Thyroid gland (tissue), 4 donors: ENCODE measurements around the gene DYRK1A. TPM values are rescaled to one million over a fixed set of nuclear protein-coding genes. Genes with fewer than 3 reads are reported as not detected.

Source experiments
- DNase-seq, 2 donors: peaks; one replicate each; pipeline ENCODE4 v3.0.0-alpha.2; 2019
- H3K27ac ChIP-seq, 3 donors: fragments of 200-600 bp; sonication (generic); 1 replicate in 2 of 3; 2 replicates in 1 of 3; pipeline ENCODE4 v1.5.1; 2016 to 2019; ENCODE audit warnings: mild to moderate bottlenecking in 1 of 3, moderate library complexity in 1 of 3
- H3K27me3 ChIP-seq: fragments of 200-600 bp; sonication (generic); one replicate; pipeline ENCODE4 v1.5.1; 2019
- H3K36me3 ChIP-seq, 2 donors: fragments of 200-600 bp; sonication (generic); one replicate each; pipeline ENCODE4 v1.5.1; 2016 to 2019
- H3K4me1 ChIP-seq, 2 donors: fragments of 200-600 bp; sonication (generic); one replicate each; pipeline ENCODE4 v1.5.1; 2017 to 2019
- H3K4me3 ChIP-seq, 3 donors: fragments of 200-600 bp; sonication (generic); replicated peaks in 1 of 3; 1 replicate in 2 of 3; 2 replicates in 1 of 3; pipeline ENCODE4 v1.5.1; 2016; ENCODE audit warnings: mild to moderate bottlenecking in 1 of 3
- H3K9me3 ChIP-seq: fragments of 200-600 bp; sonication (generic); one replicate; pipeline ENCODE4 v1.5.1; 2017
- POLR2A ChIP-seq, 2 donors: fragments of 450-650 bp; IDR thresholded peaks; one replicate each; pipeline ENCODE4 v1.6.1; 2017; ENCODE audit warnings: antibody characterized with exemption in 2 of 2, mild to moderate bottlenecking in 2 of 2, moderate library complexity in 1 of 2
- whole genome bisulfite sequencing, 2 donors: methylation state at CpG; one replicate each; pipeline ENCODE4 v1.1.5; 2017; 5-methylcytosine and 5-hydroxymethylcytosine counted together
- intact Hi-C: fragments of 100-400 bp; cut with DNase I; formaldehyde crosslinking; loops from one replicate; pipeline ENCODE4 v1.15.1; 2023
- total RNA-seq, 4 donors: library from RNA; depleted of rRNA; stranded (reverse); fragments of >200 nt; gene quantifications; one replicate each; pipeline ENCODE4 v1.2.3, GENCODE V29; 2016
- TF ChIP-seq, protein P1 (sequence below), 6 experiments: fragments of 200-600 bp in 3 of 6; fragments of 450-650 bp in 3 of 6; sonication (generic) in 3 of 6; IDR thresholded peaks; one replicate each; pipeline ENCODE4 v1.5.1; 2016 to 2019; ENCODE audit warnings: antibody characterized with exemption in 6 of 6, mild to moderate bottlenecking in 2 of 6, inconsistent platforms in 1 of 6, moderate library complexity in 1 of 6

Gene DYRK1A
- total RNA-seq, 4 donors from 2014 or later: 104 to 299 (median 116) TPM

DNA sequence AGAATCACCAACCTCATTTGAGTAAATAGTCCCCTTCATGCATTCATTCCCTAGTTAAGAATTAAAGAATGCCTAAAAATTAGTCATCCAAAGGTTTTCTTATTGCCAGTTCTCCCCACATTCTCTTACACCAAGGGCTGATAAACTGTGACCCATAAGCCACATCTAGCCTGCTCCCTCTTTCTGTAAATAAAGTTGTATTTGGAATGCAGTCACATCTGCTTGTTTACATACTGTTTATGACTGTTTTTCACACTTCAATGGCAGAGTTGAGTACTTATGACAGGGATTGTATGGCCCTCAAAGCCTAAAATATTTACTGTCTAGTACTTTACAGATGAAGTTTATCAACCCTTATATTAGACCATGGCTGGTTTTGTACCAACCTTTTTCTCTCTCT lies 16.1 kb upstream of the DYRK1A start:
- no peak overlapping the region for H3K27ac ChIP-seq
- TF ChIP-seq, protein P1, sequence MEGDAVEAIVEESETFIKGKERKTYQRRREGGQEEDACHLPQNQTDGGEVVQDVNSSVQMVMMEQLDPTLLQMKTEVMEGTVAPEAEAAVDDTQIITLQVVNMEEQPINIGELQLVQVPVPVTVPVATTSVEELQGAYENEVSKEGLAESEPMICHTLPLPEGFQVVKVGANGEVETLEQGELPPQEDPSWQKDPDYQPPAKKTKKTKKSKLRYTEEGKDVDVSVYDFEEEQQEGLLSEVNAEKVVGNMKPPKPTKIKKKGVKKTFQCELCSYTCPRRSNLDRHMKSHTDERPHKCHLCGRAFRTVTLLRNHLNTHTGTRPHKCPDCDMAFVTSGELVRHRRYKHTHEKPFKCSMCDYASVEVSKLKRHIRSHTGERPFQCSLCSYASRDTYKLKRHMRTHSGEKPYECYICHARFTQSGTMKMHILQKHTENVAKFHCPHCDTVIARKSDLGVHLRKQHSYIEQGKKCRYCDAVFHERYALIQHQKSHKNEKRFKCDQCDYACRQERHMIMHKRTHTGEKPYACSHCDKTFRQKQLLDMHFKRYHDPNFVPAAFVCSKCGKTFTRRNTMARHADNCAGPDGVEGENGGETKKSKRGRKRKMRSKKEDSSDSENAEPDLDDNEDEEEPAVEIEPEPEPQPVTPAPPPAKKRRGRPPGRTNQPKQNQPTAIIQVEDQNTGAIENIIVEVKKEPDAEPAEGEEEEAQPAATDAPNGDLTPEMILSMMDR (IDR thresholded peaks at IDR 0.05): no peak
- TF ChIP-seq POLR2A (IDR thresholded peaks at IDR 0.05): no peak
- no peaks in the 10 kb centered on the region for H3K4me1 ChIP-seq
- H3K36me3 ChIP-seq: no peaks in the 10 kb centered on the region
- no peaks in the 10 kb centered on the region for H3K27me3 ChIP-seq
- DNase-seq: no peak
- intact Hi-C loops: no loop called here
- no peaks in the 10 kb centered on the region for H3K9me3 ChIP-seq
- H3K4me3 ChIP-seq: no peak overlapping the region

- Histone ChIP-seq H3K27me3 (no peaks in the 10 kb centered on the region), H3K4me3 (no peak overlapping the region), H3K36me3 (no peaks in the 10 kb centered on the region), H3K4me1 (no peaks in the 10 kb centered on the region), H3K27ac (no peak overlapping the region), H3K9me3 (no peaks in the 10 kb centered on the region)
- TF ChIP-seq, protein P1 (IDR thresholded peaks at IDR 0.05): no peak
- no peak for TF ChIP-seq POLR2A (IDR thresholded peaks at IDR 0.05)
- WGBS, 2 donors: 73 to 74% methylated on average over 5 of the region's 5 CpGs
- intact Hi-C loops: no loop called here
- DNase-seq: no peak
These were observed 9.9 kb upstream of the DYRK1A start for GRCh38 chr21:37356706-37357105.

DNA sequence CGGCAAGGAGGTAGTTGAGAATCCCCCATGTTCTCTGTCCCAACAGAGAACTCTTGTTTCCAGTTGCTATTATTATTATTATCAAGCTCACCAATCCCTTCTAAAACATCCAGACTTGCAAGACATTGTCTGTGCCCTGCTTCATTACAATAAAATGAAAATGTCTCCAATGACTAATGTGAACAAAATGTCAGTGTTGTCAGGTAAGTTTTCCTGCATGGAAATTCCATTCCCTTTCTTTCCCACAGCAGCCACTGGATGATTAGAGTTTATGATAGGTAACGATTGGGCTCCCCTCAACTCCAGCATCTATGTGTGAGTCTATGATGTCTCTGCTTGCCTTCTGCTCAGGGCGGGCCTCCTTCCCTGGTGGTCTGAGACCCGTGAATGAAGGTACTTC lies 8.9 kb upstream of the DYRK1A start:
- no peak for TF ChIP-seq POLR2A (IDR thresholded peaks at IDR 0.05)
- TF ChIP-seq, protein P1 (IDR thresholded peaks at IDR 0.05): no peak
- no peaks in the 10 kb centered on the region for H3K4me1 ChIP-seq
- intact Hi-C loops: no loop called here
- H3K27me3 ChIP-seq: no peaks in the 10 kb centered on the region
- no peak overlapping the region for H3K27ac ChIP-seq
- no peak for DNase-seq
- H3K4me3 ChIP-seq: no peak overlapping the region
- WGBS, 2 donors: 72 to 83% methylated on average over 4 of the region's 4 CpGs
- H3K36me3 ChIP-seq: no peaks in the 10 kb centered on the region
- no peaks in the 10 kb centered on the region for H3K9me3 ChIP-seq

GRCh38 chr21:37358397-37358796 lies 8.2 kb upstream of the DYRK1A start:
- intact Hi-C loops: no loop called here
- no peaks in the 10 kb centered on the region for H3K4me1 ChIP-seq
- 32 to 34% methylated on average over 7 of the region's 7 CpGs for WGBS, 2 donors
- no peaks in the 10 kb centered on the region for H3K9me3 ChIP-seq
- H3K27me3 ChIP-seq: no peaks in the 10 kb centered on the region
- peak; percentile 10 to 20 for DNase-seq
- H3K36me3 ChIP-seq: no peaks in the 10 kb centered on the region
- TF ChIP-seq POLR2A (IDR thresholded peaks at IDR 0.05): no peak
- TF ChIP-seq, protein P1 (IDR thresholded peaks at IDR 0.05): no peak
- H3K4me3 ChIP-seq: no peak overlapping the region
- no peak overlapping the region for H3K27ac ChIP-seq

- intact Hi-C loops: loop anchor here (2.0 to 10.0 kb wide), 2 partner anchors 95 to 201 kb away; no protein-coding TSS in a partner anchor
- no peak overlapping the region for H3K27ac ChIP-seq
- 94 to 100% methylated on average over 1 of the region's 1 CpG for WGBS, 2 donors
- H3K36me3 ChIP-seq: no peaks in the 10 kb centered on the region
- no peaks in the 10 kb centered on the region for H3K27me3 ChIP-seq
- no peak for TF ChIP-seq POLR2A (IDR thresholded peaks at IDR 0.05)
- TF ChIP-seq, protein P1 (IDR thresholded peaks at IDR 0.05): no peak
- no peak overlapping the region for H3K4me3 ChIP-seq
- no peak for DNase-seq
- H3K4me1 ChIP-seq: peaks cover 6% of the 10 kb centered on the region in 2 donors
- no peaks in the 10 kb centered on the region for H3K9me3 ChIP-seq
These were observed 2.6 kb upstream of the DYRK1A start for GRCh38 chr21:37363936-37364335.
